PC-3 (cell line): ENCODE results near the gene EIF4EBP3. TPM values are rescaled to one million over a fixed set of nuclear protein-coding genes. Genes with fewer than 3 reads are reported as not detected.

Experiments used
- ATAC-seq: fragments of 200-7000 bp; cut with Tn5 transposase; 2 replicates; pipeline ENCODE4 v1.9.1; 2020; ENCODE audit warnings: mild to moderate bottlenecking, moderate library complexity
- BruUV-seq: library from RNA; stranded (reverse); fragments of 400-500 nt; replicated peaks from 2 replicates; lab custom pipeline; 2021; lab: Mats Ljungman, UMichigan
- CTCF ChIA-PET: fragments of 300-600 bp; sonication (Branson Sonifier 250); formaldehyde crosslinking; loops from one replicate; lab custom pipeline; 2022; ENCODE audit warnings: antibody characterized with exemption; lab: Charles Lee
- POLR2A ChIA-PET: fragments of 300-600 bp; sonication (Branson Sonifier 250); formaldehyde crosslinking; loops from one replicate; lab custom pipeline; 2022; ENCODE audit warnings: antibody characterized with exemption; ENCODE audit not compliant: unreplicated experiment; lab: Charles Lee
- DNase-seq: peaks from one replicate; pipeline ENCODE4 v3.0.0-alpha.2; 2015
- H2AFZ ChIP-seq: fragments of 300-600 bp; sonication (generic); 2 replicates; pipeline ENCODE4 v1.6.0; 2016; ENCODE audit warnings: antibody characterized with exemption, low read length
- H3F3A ChIP-seq: fragments of 300-600 bp; sonication (generic); one replicate; pipeline ENCODE4 v1.6.0; 2017; ENCODE audit warnings: antibody characterized with exemption, low read length, control low read depth, mild to moderate bottlenecking; ENCODE audit not compliant: unreplicated experiment
- H3K27ac ChIP-seq: fragments of 300-600 bp; sonication (generic); 2 replicates; pipeline ENCODE4 v1.5.1; 2016; ENCODE audit warnings: mild to moderate bottlenecking, low read length
- H3K27me3 ChIP-seq: fragments of 300-600 bp; sonication (generic); 2 replicates; pipeline ENCODE4 v1.6.1; 2016; ENCODE audit warnings: low read length, mixed read lengths
- H3K36me3 ChIP-seq: fragments of 300-600 bp; sonication (generic); 2 replicates; pipeline ENCODE4 v1.6.1; 2016; ENCODE audit warnings: low read depth, mixed run types, low read length, mixed read lengths
- H3K4me1 ChIP-seq: fragments of 300-600 bp; sonication (generic); 2 replicates; pipeline ENCODE4 v1.5.1; 2016; ENCODE audit warnings: low read length; ENCODE audit not compliant: insufficient read depth
- H3K4me2 ChIP-seq: fragments of 300-600 bp; sonication (generic); 2 replicates; pipeline ENCODE4 v1.6.0; 2016; ENCODE audit warnings: low read length
- H3K4me3 ChIP-seq: fragments of 300-600 bp; sonication (generic); 2 replicates; pipeline ENCODE4 v1.5.1; 2016; ENCODE audit warnings: mild to moderate bottlenecking, low read length, mixed read lengths
- H3K79me2 ChIP-seq: fragments of 300-600 bp; sonication (generic); 2 replicates; pipeline ENCODE4 v1.6.1; 2017; ENCODE audit warnings: low read length, mixed read lengths
- H3K9ac ChIP-seq: fragments of 300-600 bp; sonication (generic); 2 replicates; pipeline ENCODE4 v1.6.0; 2016; ENCODE audit warnings: mild to moderate bottlenecking, low read length
- H3K9me2 ChIP-seq: fragments of 300-600 bp; sonication (generic); replicated peaks from 2 replicates; pipeline ENCODE4 v1.6.1; 2016; ENCODE audit warnings: mixed run types, low read length, mixed read lengths
- H3K9me3 ChIP-seq: fragments of 300-600 bp; sonication (generic); 2 replicates; pipeline ENCODE4 v1.6.1; 2016; ENCODE audit warnings: low read length, mixed read lengths
- H4K20me1 ChIP-seq: fragments of 300-600 bp; sonication (generic); 2 replicates; pipeline ENCODE4 v1.6.1; 2016; ENCODE audit warnings: low read length, mixed read lengths
- CTCF ChIP-seq: fragments of 300-600 bp; sonication (generic); conservative IDR thresholded peaks from 2 replicates; pipeline ENCODE4 v1.5.1; 2017; ENCODE audit warnings: antibody characterized with exemption, low read depth, mild to moderate bottlenecking, low read length
- EZH2 ChIP-seq: fragments of 300-600 bp; sonication (generic); IDR thresholded peaks from one replicate; pipeline ENCODE4 v1.6.1; 2017; ENCODE audit warnings: antibody characterized with exemption, mild to moderate bottlenecking, low read length; ENCODE audit not compliant: unreplicated experiment
- EZH2phosphoT487 ChIP-seq: fragments of 300-600 bp; sonication (generic); IDR thresholded peaks from 2 replicates; pipeline ENCODE4 v1.6.1; 2018; ENCODE audit warnings: mild to moderate bottlenecking, antibody characterized with exemption, low read length, borderline replicate concordance
- intact Hi-C: fragments of 100-400 bp; cut with micrococcal nuclease; formaldehyde crosslinking; loops from 2 replicates; pipeline ENCODE4 v1.9.0; 2023
- total RNA-seq: library from RNA; depleted of rRNA; stranded (reverse); fragments of >200 nt; gene quantifications from 2 replicates; pipeline ENCODE4 v1.2.3, GENCODE V29; 2014

EIF4EBP3 gene
- total RNA-seq, 1 experiment from 2014 or later: not detected

GRCh38 chr5:140567871-140568270 lies 20.4 kb downstream of the EIF4EBP3 start:
- DNase-seq (no peak), ATAC-seq (no peak)
- Histone ChIP-seq H3F3A (no peaks in the 10 kb centered on the region), H2AFZ (no peak overlapping the region), H3K9me3 (no peaks in the 10 kb centered on the region), H3K4me2 (no peak overlapping the region), H3K9me2 (no peaks in the 10 kb centered on the region), H3K4me1 (peaks cover 21% of the 10 kb centered on the region), H3K27me3 (no peaks in the 10 kb centered on the region), H3K79me2 (peaks cover 36% of the 10 kb centered on the region), H4K20me1 (no peaks in the 10 kb centered on the region), H3K4me3 (no peak overlapping the region), H3K36me3 (peaks cover 13% of the 10 kb centered on the region; the same call in 1 of the 2 replicates), H3K27ac (no peak overlapping the region), H3K9ac (no peak overlapping the region)
- no TSS peak for BruUV-seq
- intact Hi-C loops: no loop called here
- TF ChIP-seq EZH2: no peak
- TF ChIP-seq EZH2phosphoT487: no peak
- TF ChIP-seq CTCF: no peak
- ChIA-PET CTCF (no interaction called here), POLR2A (no interaction called here)

GRCh38 chr5:140568443-140569063 lies 21.1 kb downstream of the EIF4EBP3 start:
- no peak for DNase-seq
- ChIA-PET CTCF (no interaction called here), POLR2A (no interaction called here)
- BruUV-seq: no TSS peak
- Histone ChIP-seq H3K36me3 (peaks cover 13% of the 10 kb centered on the region; the same call in 1 of the 2 replicates), H3K27me3 (no peaks in the 10 kb centered on the region), H3K4me1 (peaks cover 15% of the 10 kb centered on the region), H3K79me2 (peaks cover 31% of the 10 kb centered on the region), H3K27ac (no peak overlapping the region), H2AFZ (no peak overlapping the region), H3K4me3 (no peak overlapping the region), H3K4me2 (no peak overlapping the region), H3K9me3 (no peaks in the 10 kb centered on the region), H3K9ac (no peak overlapping the region), H4K20me1 (no peaks in the 10 kb centered on the region), H3K9me2 (no peaks in the 10 kb centered on the region), H3F3A (no peaks in the 10 kb centered on the region)
- intact Hi-C loops: no loop called here
- TF ChIP-seq EZH2 (no peak), EZH2phosphoT487 (no peak), CTCF (no peak)
- ATAC-seq: no peak

GRCh38 chr5:140569197-140569596 lies 21.7 kb downstream of the EIF4EBP3 start:
- Histone ChIP-seq H2AFZ (no peak overlapping the region), H3K4me1 (peaks cover 12% of the 10 kb centered on the region), H4K20me1 (no peaks in the 10 kb centered on the region), H3K4me2 (no peak overlapping the region), H3K27ac (no peak overlapping the region), H3K9me3 (no peaks in the 10 kb centered on the region), H3K27me3 (no peaks in the 10 kb centered on the region), H3K79me2 (peaks cover 27% of the 10 kb centered on the region), H3K4me3 (no peak overlapping the region), H3K36me3 (peaks cover 13% of the 10 kb centered on the region; the same call in 1 of the 2 replicates), H3F3A (no peaks in the 10 kb centered on the region), H3K9me2 (no peaks in the 10 kb centered on the region), H3K9ac (no peak overlapping the region)
- no peak for DNase-seq
- CTCF ChIA-PET: no interaction called here
- intact Hi-C loops: no loop called here
- POLR2A ChIA-PET: no interaction called here
- ATAC-seq: no peak
- TF ChIP-seq CTCF (no peak), EZH2phosphoT487 (no peak), EZH2 (no peak)
- BruUV-seq: no TSS peak
